ENCODE measurements around the gene BBLN.

GRCh38 chr9:128163027-128163515, 3.0 kb downstream of the BBLN start:
- TF ChIP-seq, protein P1, sequence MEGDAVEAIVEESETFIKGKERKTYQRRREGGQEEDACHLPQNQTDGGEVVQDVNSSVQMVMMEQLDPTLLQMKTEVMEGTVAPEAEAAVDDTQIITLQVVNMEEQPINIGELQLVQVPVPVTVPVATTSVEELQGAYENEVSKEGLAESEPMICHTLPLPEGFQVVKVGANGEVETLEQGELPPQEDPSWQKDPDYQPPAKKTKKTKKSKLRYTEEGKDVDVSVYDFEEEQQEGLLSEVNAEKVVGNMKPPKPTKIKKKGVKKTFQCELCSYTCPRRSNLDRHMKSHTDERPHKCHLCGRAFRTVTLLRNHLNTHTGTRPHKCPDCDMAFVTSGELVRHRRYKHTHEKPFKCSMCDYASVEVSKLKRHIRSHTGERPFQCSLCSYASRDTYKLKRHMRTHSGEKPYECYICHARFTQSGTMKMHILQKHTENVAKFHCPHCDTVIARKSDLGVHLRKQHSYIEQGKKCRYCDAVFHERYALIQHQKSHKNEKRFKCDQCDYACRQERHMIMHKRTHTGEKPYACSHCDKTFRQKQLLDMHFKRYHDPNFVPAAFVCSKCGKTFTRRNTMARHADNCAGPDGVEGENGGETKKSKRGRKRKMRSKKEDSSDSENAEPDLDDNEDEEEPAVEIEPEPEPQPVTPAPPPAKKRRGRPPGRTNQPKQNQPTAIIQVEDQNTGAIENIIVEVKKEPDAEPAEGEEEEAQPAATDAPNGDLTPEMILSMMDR (IDR thresholded peaks at IDR 0.05), result no peak
- TF ChIP-seq POLR2A (IDR thresholded peaks at IDR 0.05) (no peak), POLR2AphosphoS5 (IDR thresholded peaks at IDR 0.05) (no peak), EP300 (IDR thresholded peaks at IDR 0.05; ENCODE audit: low read depth) (no peak)

Data from transverse colon (tissue), 4 donors.